ENCODE data around the gene SNAI3.

The SNAI3 gene

GRCh38 chr16:88658714-88659113 lies 27.6 kb downstream of the SNAI3 start:
- Histone ChIP-seq H3K36me3 (ENCODE audit: control insufficient read depth in 2 of 2, insufficient read depth in 1 of 2, low read length in 2 of 2) (peaks cover 0 to 15% of the 10 kb centered on the region in 2 experiments; a peak in 1 of 3 replicates), H3K27ac (ENCODE audit: extremely low read depth, low read depth, low read length) (no peak overlapping the region), H3K4me3 (ENCODE audit: low read depth, low read length) (no peak overlapping the region), H3K4me1 (ENCODE audit: control insufficient read depth, insufficient read depth, low read length) (no peaks in the 10 kb centered on the region), H3K9me3 (ENCODE audit: control insufficient read depth, insufficient read depth, low read depth, low read length) (no peaks in the 10 kb centered on the region)
- no peak for TF ChIP-seq HOXD13 (CRISPR knock-in tag; IDR thresholded peaks at IDR 0.05; ENCODE audit: borderline replicate concordance)
- TF ChIP-seq BCL11B (tag by site-specific recombination; IDR thresholded peaks at IDR 0.05; ENCODE audit: low read depth), result no peak
- TF ChIP-seq ZNF658 (tag by site-specific recombination; IDR thresholded peaks at IDR 0.05), result no peak
- TF ChIP-seq ZNF133 (tag by site-specific recombination; IDR thresholded peaks at IDR 0.05), result no peak
- no peak for TF ChIP-seq ZNF19 (tag by site-specific recombination; IDR thresholded peaks at IDR 0.05; ENCODE audit: low read depth)
- TF ChIP-seq ZNF394 (tag by site-specific recombination; IDR thresholded peaks at IDR 0.05; ENCODE audit: borderline replicate concordance), result no peak
- no peak for TF ChIP-seq ZNF37A (tag by site-specific recombination; IDR thresholded peaks at IDR 0.05)
- no peak for TF ChIP-seq SETDB1 (IDR thresholded peaks at IDR 0.05; ENCODE audit: insufficient read length, low read length)
- TF ChIP-seq ZNF26 (tag by site-specific recombination; IDR thresholded peaks at IDR 0.05), result no peak
- no peak for TF ChIP-seq ZNF239 (tag by site-specific recombination; IDR thresholded peaks at IDR 0.05)
- TF ChIP-seq ZNF366 (tag by site-specific recombination; conservative IDR thresholded peaks at IDR 0.05), result no peak
- no peak for TF ChIP-seq ZNF423 (tag by site-specific recombination; IDR thresholded peaks at IDR 0.05)
- TF ChIP-seq REPIN1 (tag by site-specific recombination; IDR thresholded peaks at IDR 0.05; ENCODE audit: low read depth), result no peak
- TF ChIP-seq ZNF544 (tag by site-specific recombination; IDR thresholded peaks at IDR 0.05), result no peak
- no peak for TF ChIP-seq ZNF701 (tag by site-specific recombination; IDR thresholded peaks at IDR 0.05)
- ChIA-PET POLR2A (no interaction called here), CTCF (no interaction called here)

GRCh38 chr16:88657371-88657770 lies 28.9 kb downstream of the SNAI3 start:
- Histone ChIP-seq H3K36me3 (ENCODE audit: control insufficient read depth in 2 of 2, insufficient read depth in 1 of 2, low read length in 2 of 2) (peaks cover 0 to 15% of the 10 kb centered on the region in 2 experiments; a peak in 1 of 3 replicates), H3K4me1 (ENCODE audit: control insufficient read depth, insufficient read depth, low read length) (no peaks in the 10 kb centered on the region), H3K4me3 (ENCODE audit: low read depth, low read length) (no peak overlapping the region), H3K27ac (ENCODE audit: extremely low read depth, low read depth, low read length) (no peak overlapping the region), H3K9me3 (ENCODE audit: control insufficient read depth, insufficient read depth, low read depth, low read length) (no peaks in the 10 kb centered on the region)
- POLR2A ChIA-PET, result no interaction called here
- TF ChIP-seq KLF16 (tag by site-specific recombination; IDR thresholded peaks at IDR 0.05) (no peak), BCL11B (tag by site-specific recombination; IDR thresholded peaks at IDR 0.05; ENCODE audit: low read depth) (no peak)
- CTCF ChIA-PET, result interaction anchor here (1.2 kb wide), 1 partner anchor 15 kb away, joined by 5 read pairs; no protein-coding TSS in a partner anchor

- TF ChIP-seq ZFP69B (tag by site-specific recombination; IDR thresholded peaks at IDR 0.05) (no peak), ZBTB20 (tag by site-specific recombination; IDR thresholded peaks at IDR 0.05) (no peak), ZBTB8A (tag by site-specific recombination; IDR thresholded peaks at IDR 0.05) (no peak), IKZF3 (tag by site-specific recombination; IDR thresholded peaks at IDR 0.05) (no peak)
- no peak overlapping the region for H3K4me3 ChIP-seq (ENCODE audit: low read depth, low read length)
- no peak overlapping the region for H3K27ac ChIP-seq (ENCODE audit: extremely low read depth, low read depth, low read length)
- POLR2A ChIA-PET, result no interaction called here
- H3K9me3 ChIP-seq (ENCODE audit: control insufficient read depth, insufficient read depth, low read depth, low read length), result no peaks in the 10 kb centered on the region
- CTCF ChIA-PET, result no interaction called here
- H3K4me1 ChIP-seq (ENCODE audit: control insufficient read depth, insufficient read depth, low read length), result peaks cover under 1% of the 10 kb centered on the region; the same call in 1 of the 2 replicates
- H3K36me3 ChIP-seq (ENCODE audit: control insufficient read depth in 2 of 2, insufficient read depth in 1 of 2, low read length in 2 of 2), result peaks cover 0 to 15% of the 10 kb centered on the region in 2 experiments; a peak in 1 of 3 replicates
Observed at GRCh38 chr16:88656291-88656980, 29.9 kb downstream of the SNAI3 start.
